ENCODE data around the gene C1QTNF5.

Gene C1QTNF5

GRCh38 chr11:119330237-119330636 is 10.4 kb downstream of the C1QTNF5 start:
- no peaks in the 10 kb centered on the region for H3K9me3 ChIP-seq (ENCODE audit: insufficient read depth, low read depth, low read length)
- 78% methylated on average over 1 of the region's 1 CpG for WGBS
- no peak overlapping the region for H3K27ac ChIP-seq (ENCODE audit: low read depth, low read length)
- peaks cover 4% of the 10 kb centered on the region; the same call in 1 of the 2 replicates for H3K4me1 ChIP-seq (ENCODE audit: insufficient read depth, low read length)
- no peak overlapping the region for H3K4me3 ChIP-seq (ENCODE audit: low read length)
- no peak overlapping the region for H3K9ac ChIP-seq (ENCODE audit: low read depth, low read length)
- H3K36me3 ChIP-seq (ENCODE audit: insufficient read depth, low read length): no peaks in the 10 kb centered on the region
- H3K27me3 ChIP-seq (ENCODE audit: insufficient read depth, low read length): no peaks in the 10 kb centered on the region; the same call in 1 of the 2 replicates

GRCh38 chr11:119329320-119329719 is 11.4 kb downstream of the C1QTNF5 start:
- 89% methylated on average over 2 of the region's 2 CpGs for WGBS
- no peak overlapping the region for H3K4me3 ChIP-seq (ENCODE audit: low read length)

GRCh38 chr11:119324189-119324588 is 16.5 kb downstream of the C1QTNF5 start:
- Histone ChIP-seq H3K36me3 (ENCODE audit: insufficient read depth, low read length) (no peaks in the 10 kb centered on the region), H3K4me1 (ENCODE audit: insufficient read depth, low read length) (peaks cover 17% of the 10 kb centered on the region), H3K27me3 (ENCODE audit: insufficient read depth, low read length) (no peaks in the 10 kb centered on the region; the same call in 1 of the 2 replicates), H3K27ac (ENCODE audit: low read depth, low read length) (no peak overlapping the region), H3K4me3 (ENCODE audit: low read length) (no peak overlapping the region), H3K9ac (ENCODE audit: low read depth, low read length) (no peak overlapping the region), H3K9me3 (ENCODE audit: insufficient read depth, low read depth, low read length) (no peaks in the 10 kb centered on the region)
- 89% methylated on average over 4 of the region's 4 CpGs for WGBS

More at GRCh38 chr11:119329320-119329719, 11.4 kb downstream of the C1QTNF5 start:
- H3K27ac ChIP-seq (ENCODE audit: low read depth, low read length): no peak overlapping the region
- H3K36me3 ChIP-seq (ENCODE audit: insufficient read depth, low read length): no peaks in the 10 kb centered on the region
- H3K4me1 ChIP-seq (ENCODE audit: insufficient read depth, low read length): no peaks in the 10 kb centered on the region
- H3K9me3 ChIP-seq (ENCODE audit: insufficient read depth, low read depth, low read length): no peaks in the 10 kb centered on the region
- no peak overlapping the region for H3K9ac ChIP-seq (ENCODE audit: low read depth, low read length)
- H3K27me3 ChIP-seq (ENCODE audit: insufficient read depth, low read length): no peaks in the 10 kb centered on the region; the same call in 1 of the 2 replicates

GRCh38 chr11:119323532-119324033 is 17.1 kb downstream of the C1QTNF5 start:
- WGBS: 43% methylated on average over 8 of the region's 8 CpGs
- H3K4me1 ChIP-seq (ENCODE audit: insufficient read depth, low read length): peaks cover 23% of the 10 kb centered on the region
- H3K27me3 ChIP-seq (ENCODE audit: insufficient read depth, low read length): no peaks in the 10 kb centered on the region
- H3K9me3 ChIP-seq (ENCODE audit: insufficient read depth, low read depth, low read length): no peaks in the 10 kb centered on the region
- H3K4me3 ChIP-seq (ENCODE audit: low read length): no peak overlapping the region
- no peak overlapping the region for H3K9ac ChIP-seq (ENCODE audit: low read depth, low read length)
- H3K36me3 ChIP-seq (ENCODE audit: insufficient read depth, low read length): no peaks in the 10 kb centered on the region
- no peak overlapping the region for H3K27ac ChIP-seq (ENCODE audit: low read depth, low read length)

- WGBS: 93% methylated on average over 19 of the region's 20 CpGs
- Histone ChIP-seq H3K4me3 (ENCODE audit: low read length) (no peak overlapping the region), H3K27ac (ENCODE audit: low read depth, low read length) (no peak overlapping the region)
Observed at GRCh38 chr11:119322921-119323531, 17.7 kb downstream of the C1QTNF5 start.

GRCh38 chr11:119322360-119322739 is 18.3 kb downstream of the C1QTNF5 start:
- H3K9me3 ChIP-seq (ENCODE audit: insufficient read depth, low read depth, low read length): no peaks in the 10 kb centered on the region
- 90% methylated on average over 6 of the region's 6 CpGs for WGBS
- no peak overlapping the region for H3K27ac ChIP-seq (ENCODE audit: low read depth, low read length)
- H3K27me3 ChIP-seq (ENCODE audit: insufficient read depth, low read length): peaks cover 8% of the 10 kb centered on the region
- no peak overlapping the region for H3K4me3 ChIP-seq (ENCODE audit: low read length)
- H3K4me1 ChIP-seq (ENCODE audit: insufficient read depth, low read length): peaks cover 35% of the 10 kb centered on the region
- H3K36me3 ChIP-seq (ENCODE audit: insufficient read depth, low read length): no peaks in the 10 kb centered on the region
- no peak overlapping the region for H3K9ac ChIP-seq (ENCODE audit: low read depth, low read length)

More at GRCh38 chr11:119322921-119323531, 17.7 kb downstream of the C1QTNF5 start:
- 0 out of 2 replicates have a peak, but pooled peaks cover 2% of the 10 kb centered on the region for H3K27me3 ChIP-seq (ENCODE audit: insufficient read depth, low read length)
- no peak overlapping the region for H3K9ac ChIP-seq (ENCODE audit: low read depth, low read length)
- H3K9me3 ChIP-seq (ENCODE audit: insufficient read depth, low read depth, low read length): no peaks in the 10 kb centered on the region
- H3K4me1 ChIP-seq (ENCODE audit: insufficient read depth, low read length): peaks cover 29% of the 10 kb centered on the region
- no peaks in the 10 kb centered on the region for H3K36me3 ChIP-seq (ENCODE audit: insufficient read depth, low read length)

DNA sequence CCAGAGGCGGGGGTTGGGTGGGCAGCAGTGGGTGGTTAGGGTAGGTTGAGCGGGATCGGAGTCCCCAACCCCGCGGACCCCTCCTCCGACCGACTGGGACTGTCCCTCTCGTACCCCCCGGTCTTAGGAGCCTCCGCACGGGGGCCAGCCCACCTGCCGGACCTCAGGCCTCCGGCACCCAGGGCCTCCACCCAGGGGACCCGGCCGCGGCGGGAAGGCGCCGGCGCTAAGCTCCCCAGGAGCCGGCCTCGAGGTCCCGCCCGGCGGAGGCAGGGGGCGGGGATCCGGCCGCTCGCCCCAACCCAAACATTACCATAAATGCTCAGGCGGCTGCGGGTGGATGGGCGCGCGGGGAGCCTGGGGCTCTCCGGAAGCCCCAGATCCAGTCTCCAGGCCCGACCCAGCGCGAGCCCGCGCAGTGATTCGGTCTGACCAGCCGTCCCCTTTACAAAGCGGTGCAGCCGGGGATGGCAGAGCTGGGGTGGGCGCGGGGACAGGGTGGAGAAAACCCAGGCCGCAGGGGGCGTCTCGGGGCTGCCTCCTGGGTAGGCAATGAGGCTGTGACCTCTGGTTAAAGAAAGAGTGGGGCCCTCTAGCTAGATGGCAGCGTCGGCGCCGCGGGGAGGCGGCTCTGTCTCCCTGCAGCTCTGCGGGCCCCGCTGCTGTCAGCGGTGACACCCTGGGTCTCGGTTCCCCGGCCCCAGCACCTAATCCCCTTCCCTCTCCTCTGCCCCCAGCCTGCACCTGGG is 19.7 kb downstream of the C1QTNF5 start:
- Histone ChIP-seq H3K27me3 (ENCODE audit: insufficient read depth, low read length) (peaks cover 20% of the 10 kb centered on the region), H3K36me3 (ENCODE audit: insufficient read depth, low read length) (no peaks in the 10 kb centered on the region), H3K9ac (ENCODE audit: low read depth, low read length) (peak overlapping the region; percentile 63), H3K27ac (ENCODE audit: low read depth, low read length) (peak overlapping the region; percentile 86), H3K9me3 (ENCODE audit: insufficient read depth, low read depth, low read length) (no peaks in the 10 kb centered on the region), H3K4me3 (ENCODE audit: low read length) (peak overlapping the region; percentile 61), H3K4me1 (ENCODE audit: insufficient read depth, low read length) (peaks cover 38% of the 10 kb centered on the region)
- WGBS: 2% methylated on average over 60 of the region's 60 CpGs

- 4% methylated on average over 16 of the region's 17 CpGs for WGBS
- Histone ChIP-seq H3K9ac (ENCODE audit: low read depth, low read length) (peak overlapping the region; percentile 63), H3K27ac (ENCODE audit: low read depth, low read length) (peak overlapping the region; percentile 86), H3K9me3 (ENCODE audit: insufficient read depth, low read depth, low read length) (no peaks in the 10 kb centered on the region), H3K27me3 (ENCODE audit: insufficient read depth, low read length) (peaks cover 27% of the 10 kb centered on the region), H3K4me1 (ENCODE audit: insufficient read depth, low read length) (peaks cover 39% of the 10 kb centered on the region), H3K4me3 (ENCODE audit: low read length) (peak overlapping the region; percentile 61), H3K36me3 (ENCODE audit: insufficient read depth, low read length) (no peaks in the 10 kb centered on the region)
Observed at GRCh38 chr11:119320240-119320775, 20.4 kb downstream of the C1QTNF5 start.

- H3K27me3 ChIP-seq (ENCODE audit: insufficient read depth, low read length): peaks cover 32% of the 10 kb centered on the region
- WGBS: 56% methylated on average over 11 of the region's 11 CpGs
- no peaks in the 10 kb centered on the region for H3K9me3 ChIP-seq (ENCODE audit: insufficient read depth, low read depth, low read length)
- H3K4me1 ChIP-seq (ENCODE audit: insufficient read depth, low read length): peaks cover 42% of the 10 kb centered on the region
- peak overlapping the region; percentile 20; the same call in 1 of the 2 replicates for H3K27ac ChIP-seq (ENCODE audit: low read depth, low read length)
- H3K9ac ChIP-seq (ENCODE audit: low read depth, low read length): no peak overlapping the region
- no peaks in the 10 kb centered on the region for H3K36me3 ChIP-seq (ENCODE audit: insufficient read depth, low read length)
- H3K4me3 ChIP-seq (ENCODE audit: low read length): no peak overlapping the region
Observed at GRCh38 chr11:119319700-119320239, 20.9 kb downstream of the C1QTNF5 start.

DNA sequence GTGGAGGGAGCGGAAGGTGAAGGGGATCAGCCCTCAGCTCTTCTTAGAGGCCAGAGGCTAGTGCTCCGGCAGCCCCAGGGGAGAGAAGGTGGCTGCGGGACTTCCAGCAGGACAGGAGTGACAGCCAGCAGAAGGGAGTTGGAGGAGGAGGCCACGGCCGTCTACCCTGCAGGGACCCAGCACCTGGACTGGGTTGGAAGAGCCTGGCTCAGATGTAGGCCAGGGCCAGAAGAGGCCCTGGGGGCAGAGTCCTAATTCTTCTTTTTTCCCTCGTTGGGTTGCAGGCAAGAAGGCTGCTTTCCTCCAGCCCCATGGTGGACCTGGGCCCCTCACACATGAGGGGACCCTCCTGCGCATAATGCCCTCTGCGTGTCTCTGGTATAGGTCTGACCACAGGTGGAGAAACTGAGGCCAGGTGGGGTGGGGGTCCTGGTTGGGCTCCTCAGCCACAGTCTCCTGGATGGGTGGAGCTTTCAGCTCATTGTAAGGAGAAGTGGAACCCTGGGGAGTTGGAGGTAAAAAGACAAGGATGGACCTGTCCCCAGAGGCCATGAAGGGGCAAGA is 21.5 kb downstream of the C1QTNF5 start:
- Histone ChIP-seq H3K9me3 (ENCODE audit: insufficient read depth, low read depth, low read length) (no peaks in the 10 kb centered on the region), H3K9ac (ENCODE audit: low read depth, low read length) (no peak overlapping the region), H3K27ac (ENCODE audit: low read depth, low read length) (peak overlapping the region; percentile 76; the same call in 1 of the 2 replicates), H3K36me3 (ENCODE audit: insufficient read depth, low read length) (peaks cover 4% of the 10 kb centered on the region), H3K4me3 (ENCODE audit: low read length) (no peak overlapping the region), H3K27me3 (ENCODE audit: insufficient read depth, low read length) (peaks cover 34% of the 10 kb centered on the region), H3K4me1 (ENCODE audit: insufficient read depth, low read length) (peaks cover 44% of the 10 kb centered on the region)
- WGBS: 66% methylated on average over 8 of the region's 8 CpGs

Data from HUES64 (cell line).